Neuronal stem cell (in vitro differentiated cells): ENCODE measurements around the gene CDC27.
"Not testable (repeated sequence)": the region's sequence is repeated elsewhere in the genome, so short reads cannot be mapped to it uniquely, and the experiment has no call there.

Source experiments
- DNase-seq: peaks from one replicate; pipeline ENCODE4 v3.0.0-alpha.2; 2013; ENCODE audit warnings: low spot score
- H2AFZ ChIP-seq: one replicate; pipeline ENCODE4 v1.6.1; 2013; ENCODE audit warnings: mild to moderate bottlenecking, low read length, inconsistent platforms
- H2AK5ac ChIP-seq: 2 replicates; pipeline ENCODE4 v1.6.1; 2013; ENCODE audit warnings: low read depth, mild to moderate bottlenecking, inconsistent platforms, low read length, moderate library complexity, mixed read lengths
- H2BK120ac ChIP-seq: 2 replicates; pipeline ENCODE4 v1.6.1; 2013; ENCODE audit warnings: low read depth, mild to moderate bottlenecking, inconsistent platforms, low read length, moderate library complexity, mixed read lengths
- H2BK12ac ChIP-seq: one replicate; pipeline ENCODE4 v1.6.1; 2013; ENCODE audit warnings: low read length, inconsistent platforms
- H2BK15ac ChIP-seq: 2 replicates; pipeline ENCODE4 v1.6.1; 2013; ENCODE audit warnings: mild to moderate bottlenecking, low read length, inconsistent platforms, mixed read lengths
- H2BK5ac ChIP-seq: one replicate; pipeline ENCODE4 v1.6.1; 2013; ENCODE audit warnings: inconsistent platforms, mild to moderate bottlenecking, low read length, moderate library complexity
- H3K14ac ChIP-seq: one replicate; pipeline ENCODE4 v1.6.1; 2013; ENCODE audit warnings: low read length, inconsistent platforms
- H3K18ac ChIP-seq: 2 replicates; pipeline ENCODE4 v1.6.1; 2013; ENCODE audit warnings: low read length, inconsistent platforms
- H3K23ac ChIP-seq: 2 replicates; pipeline ENCODE4 v1.6.1; 2013; ENCODE audit warnings: low read depth, mild to moderate bottlenecking, mixed read lengths, low read length, inconsistent platforms; ENCODE audit not compliant: poor library complexity
- H3K27ac ChIP-seq: replicated peaks from 3 replicates; pipeline ENCODE4 v1.5.1; 2013; ENCODE audit warnings: low read length, inconsistent platforms
- H3K27me3 ChIP-seq, 3 experiments: 2 replicates each; pipeline ENCODE4 v1.6.1; 2013; ENCODE audit warnings: low read length in 3 of 3, mild to moderate bottlenecking in 2 of 3, inconsistent platforms in 1 of 3, low read depth in 1 of 3, mixed read lengths in 1 of 3, moderate library complexity in 1 of 3; ENCODE audit not compliant: control insufficient read depth in 3 of 3, insufficient read depth in 3 of 3
- H3K36me3 ChIP-seq, 2 donors: replicated peaks in 1 of 2; 2 replicates each; pipeline ENCODE4 v1.6.1; 2013; ENCODE audit warnings: low read length in 2 of 2; ENCODE audit not compliant: control insufficient read depth in 2 of 2, insufficient read depth in 2 of 2
- H3K4ac ChIP-seq: 2 replicates; pipeline ENCODE4 v1.6.1; 2013; ENCODE audit warnings: inconsistent platforms, mild to moderate bottlenecking, low read length, moderate library complexity
- H3K4me1 ChIP-seq, 2 donors: 1 replicate in 1 of 2; 2 replicates in 1 of 2; pipeline ENCODE4 v1.6.1; 2013; ENCODE audit warnings: low read length in 2 of 2, low read depth in 1 of 2; ENCODE audit not compliant: control insufficient read depth in 2 of 2, insufficient read depth in 1 of 2
- H3K4me2 ChIP-seq: one replicate; pipeline ENCODE4 v1.6.1; 2013; ENCODE audit warnings: mild to moderate bottlenecking, low read length, inconsistent platforms; ENCODE audit not compliant: insufficient read depth, poor library complexity, severe bottlenecking
- H3K4me3 ChIP-seq, 2 donors: 2 replicates each; pipeline ENCODE4 v1.5.1; 2013; ENCODE audit warnings: low read length in 2 of 2, mild to moderate bottlenecking in 2 of 2, inconsistent platforms in 1 of 2, moderate library complexity in 1 of 2
- H3K79me1 ChIP-seq: one replicate; pipeline ENCODE4 v1.6.1; 2013; ENCODE audit warnings: low read depth, mild to moderate bottlenecking, inconsistent platforms, low read length, moderate library complexity
- H3K9ac ChIP-seq: one replicate; pipeline ENCODE4 v1.6.1; 2013; ENCODE audit warnings: mild to moderate bottlenecking, low read depth, low read length, inconsistent platforms; ENCODE audit not compliant: poor library complexity
- H3K9me3 ChIP-seq, 2 donors: replicated peaks in 1 of 2; 2 replicates each; pipeline versions ENCODE3 to v1.6.1; 2013; ENCODE audit warnings: low read length in 2 of 2, mild to moderate bottlenecking in 2 of 2, inconsistent platforms in 1 of 2, low read depth in 1 of 2, mixed read lengths in 1 of 2, moderate library complexity in 1 of 2; ENCODE audit not compliant: control insufficient read depth in 2 of 2, insufficient read depth in 1 of 2
- H4K8ac ChIP-seq: one replicate; pipeline ENCODE4 v1.6.1; 2013; ENCODE audit warnings: low read depth, mild to moderate bottlenecking, inconsistent platforms, low read length, moderate library complexity
- H4K91ac ChIP-seq: one replicate; pipeline ENCODE4 v1.6.1; 2013; ENCODE audit warnings: low read length, low read depth, mild to moderate bottlenecking, inconsistent platforms; ENCODE audit not compliant: poor library complexity
- WGBS, 2 donors: extraction: QIAGEN DNeasy Blood & Tissue Kit; methylation state at CpG; one replicate each; pipeline ENCODE4 v1.1.7; 2013; ENCODE audit warnings: missing lambda C conversion rate in 2 of 2, mixed read lengths in 1 of 2; ENCODE audit not compliant: insufficient read length in 2 of 2, insufficient replicate concordance in 1 of 2; ENCODE audit errors: extremely low coverage in 2 of 2; 5-methylcytosine and 5-hydroxymethylcytosine counted together

CDC27 gene

GRCh38 chr17:47134354-47134753 lies 54.7 kb downstream of the CDC27 start:
- peaks cover 11 to 78% of the 10 kb centered on the region in 2 donors for H3K36me3 ChIP-seq
- not testable (repeated sequence) for H3K4me3 ChIP-seq, H2BK15ac ChIP-seq

GRCh38 chr17:47131761-47132160 lies 57.3 kb downstream of the CDC27 start:
- Histone ChIP-seq H4K91ac (no peak overlapping the region), H3K4me3 (no peak overlapping the region), H3K4ac (no peak overlapping the region), H2AK5ac (no peak overlapping the region), H3K18ac (no peak overlapping the region), H3K36me3 (peaks cover 7 to 79% of the 10 kb centered on the region in 2 donors), H3K14ac (no peak overlapping the region), H3K79me1 (no peaks in the 10 kb centered on the region), H2AFZ (no peak overlapping the region), H4K8ac (no peak overlapping the region), H2BK5ac (no peak overlapping the region), H3K27me3 (no peaks in the 10 kb centered on the region), H3K27ac (no peak overlapping the region), H3K23ac (no peak overlapping the region), H3K4me1 (no peaks in the 10 kb centered on the region), H2BK15ac (no peak overlapping the region), H3K9ac (no peak overlapping the region), H2BK12ac (no peak overlapping the region), H3K4me2 (no peak overlapping the region), H3K9me3 (no peaks in the 10 kb centered on the region), H2BK120ac (no peak overlapping the region)
- DNase-seq = no peak
- no CpG with 5 or more reads among the region's 3 CpGs for WGBS, 2 donors

More at GRCh38 chr17:47134354-47134753, 54.7 kb downstream of the CDC27 start:
- not testable (repeated sequence) for H3K9ac ChIP-seq, H3K27me3 ChIP-seq, H2BK5ac ChIP-seq, H3K4ac ChIP-seq, H3K4me1 ChIP-seq, H2AFZ ChIP-seq, H3K27ac ChIP-seq, DNase-seq, H4K8ac ChIP-seq, H3K18ac ChIP-seq, H3K14ac ChIP-seq, H3K23ac ChIP-seq, H3K4me2 ChIP-seq, H3K9me3 ChIP-seq, H2AK5ac ChIP-seq, H2BK12ac ChIP-seq, H2BK120ac ChIP-seq, H3K79me1 ChIP-seq, H4K91ac ChIP-seq
- no CpG with 5 or more reads among the region's 5 CpGs for WGBS, 2 donors

GRCh38 chr17:47126835-47127234 lies 62.3 kb downstream of the CDC27 start:
- not testable (repeated sequence) for H3K14ac ChIP-seq, H3K23ac ChIP-seq, H2BK15ac ChIP-seq, H2BK120ac ChIP-seq, H4K8ac ChIP-seq, H3K4me1 ChIP-seq, H3K9me3 ChIP-seq, H3K79me1 ChIP-seq, H2AK5ac ChIP-seq, H3K4me2 ChIP-seq, H4K91ac ChIP-seq, H3K27me3 ChIP-seq, H3K9ac ChIP-seq, H3K4me3 ChIP-seq, H3K18ac ChIP-seq, DNase-seq, H3K27ac ChIP-seq, H2AFZ ChIP-seq, H2BK5ac ChIP-seq, H2BK12ac ChIP-seq, H3K4ac ChIP-seq
- no CpG with 5 or more reads among the region's 3 CpGs for WGBS, 2 donors
- H3K36me3 ChIP-seq = peaks cover 8 to 96% of the 10 kb centered on the region in 2 donors

DNA sequence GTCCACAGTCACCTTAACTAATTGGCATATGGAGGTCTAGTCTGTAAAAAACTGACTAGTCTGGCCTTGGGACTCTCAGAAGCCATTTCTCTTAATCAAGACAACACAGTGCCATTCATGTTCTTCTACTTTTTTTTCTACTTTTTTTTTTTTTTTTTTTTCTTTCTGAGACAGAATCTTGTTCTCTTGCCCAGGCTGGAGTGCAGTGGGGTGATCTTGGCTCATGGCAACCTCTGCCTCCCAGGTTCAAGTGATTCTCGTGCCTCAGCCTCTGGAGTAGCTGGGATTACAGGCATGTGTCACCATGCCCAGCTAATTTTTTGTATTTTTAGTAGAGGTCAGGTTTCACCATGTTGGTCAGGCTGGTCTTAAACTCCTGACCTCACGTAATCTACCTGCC lies 65.8 kb downstream of the CDC27 start:
- not testable (repeated sequence) for H3K23ac ChIP-seq, H3K27ac ChIP-seq, H2AFZ ChIP-seq, H3K79me1 ChIP-seq, H3K4me3 ChIP-seq, H3K4ac ChIP-seq, H3K4me1 ChIP-seq, H3K9ac ChIP-seq, H3K4me2 ChIP-seq, H3K14ac ChIP-seq, DNase-seq, H2BK5ac ChIP-seq, H2BK12ac ChIP-seq, H3K27me3 ChIP-seq, H4K8ac ChIP-seq, H2BK15ac ChIP-seq, H2AK5ac ChIP-seq, H4K91ac ChIP-seq, H3K18ac ChIP-seq, H3K9me3 ChIP-seq, H2BK120ac ChIP-seq
- peaks cover 8 to 93% of the 10 kb centered on the region in 2 donors for H3K36me3 ChIP-seq
- WGBS, 2 donors = no CpG with 5 or more reads among the region's 2 CpGs
